ENCODE results near the gene CHL1. TPM values are rescaled to one million over a fixed set of nuclear protein-coding genes. Genes with fewer than 3 reads are reported as not detected.

The CHL1 gene
- total RNA-seq, 1 donor from 2014 or later = not detected

- intact Hi-C loops (cut with micrococcal nuclease) = no loop called here
- Mint-ChIP-seq H3K4me3 (no peak overlapping the region), H3K4me1 (peaks cover 4% of the 10 kb centered on the region), H3K27ac (no peak overlapping the region), H3K27me3 (peaks cover 23% of the 10 kb centered on the region), H3K9me3 (peaks cover 3% of the 10 kb centered on the region), H3K36me3 (ENCODE audit: low read depth) (no peaks in the 10 kb centered on the region)
- DNase-seq = no peak
Measured at GRCh38 chr3:199835-200234, 3.3 kb downstream of the CHL1 start.

- Mint-ChIP-seq H3K36me3 (ENCODE audit: low read depth) (no peaks in the 10 kb centered on the region), H3K27me3 (peaks cover 15% of the 10 kb centered on the region), H3K9me3 (peaks cover 3% of the 10 kb centered on the region), H3K27ac (no peak overlapping the region), H3K4me3 (no peak overlapping the region), H3K4me1 (peaks cover 4% of the 10 kb centered on the region)
- no peak for DNase-seq
- intact Hi-C loops (cut with micrococcal nuclease) = no loop called here
Measured at GRCh38 chr3:200758-201325, 4.3 kb downstream of the CHL1 start.

GRCh38 chr3:204102-204501 lies 7.5 kb downstream of the CHL1 start:
- Mint-ChIP-seq H3K27ac (no peak overlapping the region), H3K36me3 (ENCODE audit: low read depth) (no peaks in the 10 kb centered on the region), H3K4me3 (no peak overlapping the region), H3K27me3 (peaks cover 2% of the 10 kb centered on the region), H3K4me1 (no peaks in the 10 kb centered on the region), H3K9me3 (no peaks in the 10 kb centered on the region)
- intact Hi-C loops (cut with micrococcal nuclease) = no loop called here
- no peak for DNase-seq

- H3K27me3 Mint-ChIP-seq = no peaks in the 10 kb centered on the region
- intact Hi-C loops (cut with micrococcal nuclease) = no loop called here
- H3K4me3 Mint-ChIP-seq = no peak overlapping the region
- H3K4me1 Mint-ChIP-seq = no peaks in the 10 kb centered on the region
- DNase-seq = no peak
- H3K9me3 Mint-ChIP-seq = no peaks in the 10 kb centered on the region
- H3K36me3 Mint-ChIP-seq (ENCODE audit: low read depth) = no peaks in the 10 kb centered on the region
- H3K27ac Mint-ChIP-seq = no peak overlapping the region
Measured at GRCh38 chr3:207973-208372, 11.4 kb downstream of the CHL1 start.

GRCh38 chr3:210669-211068 lies 14.1 kb downstream of the CHL1 start:
- no peaks in the 10 kb centered on the region for H3K9me3 Mint-ChIP-seq
- no peak for DNase-seq
- H3K36me3 Mint-ChIP-seq (ENCODE audit: low read depth) = no peaks in the 10 kb centered on the region
- no peak overlapping the region for H3K4me3 Mint-ChIP-seq
- no peaks in the 10 kb centered on the region for H3K27me3 Mint-ChIP-seq
- no peak overlapping the region for H3K27ac Mint-ChIP-seq
- H3K4me1 Mint-ChIP-seq = no peaks in the 10 kb centered on the region
- intact Hi-C loops (cut with micrococcal nuclease) = no loop called here

GRCh38 chr3:212432-212831 lies 15.9 kb downstream of the CHL1 start:
- Mint-ChIP-seq H3K36me3 (ENCODE audit: low read depth) (no peaks in the 10 kb centered on the region), H3K27ac (no peak overlapping the region), H3K9me3 (no peaks in the 10 kb centered on the region), H3K4me3 (no peak overlapping the region), H3K27me3 (no peaks in the 10 kb centered on the region), H3K4me1 (no peaks in the 10 kb centered on the region)
- no peak for DNase-seq
- intact Hi-C loops (cut with micrococcal nuclease) = no loop called here

- H3K4me3 Mint-ChIP-seq = no peak overlapping the region
- no peaks in the 10 kb centered on the region for H3K27me3 Mint-ChIP-seq
- H3K4me1 Mint-ChIP-seq = no peaks in the 10 kb centered on the region
- intact Hi-C loops (cut with micrococcal nuclease) = no loop called here
- H3K27ac Mint-ChIP-seq = no peak overlapping the region
- no peak for DNase-seq
- H3K9me3 Mint-ChIP-seq = no peaks in the 10 kb centered on the region
- H3K36me3 Mint-ChIP-seq (ENCODE audit: low read depth) = no peaks in the 10 kb centered on the region
Measured at GRCh38 chr3:217099-217813, 20.7 kb downstream of the CHL1 start.

- H3K27me3 Mint-ChIP-seq = no peaks in the 10 kb centered on the region
- intact Hi-C loops (cut with micrococcal nuclease) = no loop called here
- no peaks in the 10 kb centered on the region for H3K36me3 Mint-ChIP-seq (ENCODE audit: low read depth)
- DNase-seq = no peak
- H3K4me3 Mint-ChIP-seq = no peak overlapping the region
- no peak overlapping the region for H3K27ac Mint-ChIP-seq
- no peaks in the 10 kb centered on the region for H3K9me3 Mint-ChIP-seq
- H3K4me1 Mint-ChIP-seq = no peaks in the 10 kb centered on the region
Measured at GRCh38 chr3:217948-218347, 21.4 kb downstream of the CHL1 start.

- peaks cover 6% of the 10 kb centered on the region for H3K9me3 Mint-ChIP-seq
- H3K4me1 Mint-ChIP-seq = no peaks in the 10 kb centered on the region
Measured at GRCh38 chr3:228442-229182, 32.0 kb downstream of the CHL1 start.

GRCh38 chr3:229183-229661 lies 32.7 kb downstream of the CHL1 start:
- intact Hi-C loops (cut with micrococcal nuclease) = no loop called here
- peaks cover 4% of the 10 kb centered on the region for H3K9me3 Mint-ChIP-seq
- H3K4me3 Mint-ChIP-seq = no peak overlapping the region
- no peaks in the 10 kb centered on the region for H3K4me1 Mint-ChIP-seq
- no peaks in the 10 kb centered on the region for H3K36me3 Mint-ChIP-seq (ENCODE audit: low read depth)
- no peak for DNase-seq
- H3K27me3 Mint-ChIP-seq = no peaks in the 10 kb centered on the region
- H3K27ac Mint-ChIP-seq = no peak overlapping the region

More at GRCh38 chr3:228442-229182, 32.0 kb downstream of the CHL1 start:
- Mint-ChIP-seq H3K4me3 (no peak overlapping the region), H3K27me3 (no peaks in the 10 kb centered on the region), H3K36me3 (ENCODE audit: low read depth) (no peaks in the 10 kb centered on the region), H3K27ac (no peak overlapping the region)
- no peak for DNase-seq
- intact Hi-C loops (cut with micrococcal nuclease) = no loop called here

- Mint-ChIP-seq H3K4me1 (no peaks in the 10 kb centered on the region), H3K4me3 (no peak overlapping the region), H3K9me3 (no peaks in the 10 kb centered on the region), H3K27me3 (no peaks in the 10 kb centered on the region), H3K36me3 (ENCODE audit: low read depth) (no peaks in the 10 kb centered on the region), H3K27ac (no peak overlapping the region)
- intact Hi-C loops (cut with micrococcal nuclease) = no loop called here
- DNase-seq = no peak
Measured at GRCh38 chr3:236881-237280, 40.3 kb downstream of the CHL1 start.

- Mint-ChIP-seq H3K27me3 (no peaks in the 10 kb centered on the region), H3K36me3 (ENCODE audit: low read depth) (no peaks in the 10 kb centered on the region), H3K9me3 (peaks cover 5% of the 10 kb centered on the region), H3K27ac (no peak overlapping the region), H3K4me1 (no peaks in the 10 kb centered on the region), H3K4me3 (no peak overlapping the region)
- intact Hi-C loops (cut with micrococcal nuclease) = no loop called here
- no peak for DNase-seq
Measured at GRCh38 chr3:242602-243355, 46.2 kb downstream of the CHL1 start.

- intact Hi-C loops (cut with micrococcal nuclease) = no loop called here
- Mint-ChIP-seq H3K9me3 (peaks cover 5% of the 10 kb centered on the region), H3K36me3 (ENCODE audit: low read depth) (no peaks in the 10 kb centered on the region), H3K27ac (no peak overlapping the region), H3K4me3 (no peak overlapping the region), H3K4me1 (no peaks in the 10 kb centered on the region), H3K27me3 (no peaks in the 10 kb centered on the region)
- no peak for DNase-seq
Measured at GRCh38 chr3:243356-243725, 46.8 kb downstream of the CHL1 start.

GRCh38 chr3:244041-244440 lies 47.5 kb downstream of the CHL1 start:
- Mint-ChIP-seq H3K4me3 (no peak overlapping the region), H3K36me3 (ENCODE audit: low read depth) (no peaks in the 10 kb centered on the region), H3K27me3 (no peaks in the 10 kb centered on the region), H3K27ac (no peak overlapping the region), H3K9me3 (peaks cover 5% of the 10 kb centered on the region), H3K4me1 (no peaks in the 10 kb centered on the region)
- DNase-seq = no peak
- intact Hi-C loops (cut with micrococcal nuclease) = no loop called here
